Right lobe of liver (tissue), 4 donors: ENCODE results near the gene AP3D1.

Source experiments
- POLR2A ChIP-seq: fragments of 450-650 bp; IDR thresholded peaks from one replicate; pipeline ENCODE4 v1.6.1; 2017; ENCODE audit warnings: antibody characterized with exemption, mild to moderate bottlenecking
- TF ChIP-seq, protein P1 (sequence below), 4 donors: fragments of 200-600 bp in 3 of 4; fragments of 450-650 bp in 1 of 4; IDR thresholded peaks; one replicate each; pipeline versions ENCODE4 v1.5.1 to v1.8.0; 2016 to 2022; ENCODE audit warnings: antibody characterized with exemption in 4 of 4, mild to moderate bottlenecking in 2 of 4
- donor health status: DM: no; HTN: no; CAD: no.
- donor health status: DM: no; HTN: no; CAD: no.
- donor health status: DM: no; HTN: yes; CAD: no.

GRCh38 chr19:2195361-2195760 is 44.0 kb upstream of the AP3D1 start:
- TF ChIP-seq, protein P1, sequence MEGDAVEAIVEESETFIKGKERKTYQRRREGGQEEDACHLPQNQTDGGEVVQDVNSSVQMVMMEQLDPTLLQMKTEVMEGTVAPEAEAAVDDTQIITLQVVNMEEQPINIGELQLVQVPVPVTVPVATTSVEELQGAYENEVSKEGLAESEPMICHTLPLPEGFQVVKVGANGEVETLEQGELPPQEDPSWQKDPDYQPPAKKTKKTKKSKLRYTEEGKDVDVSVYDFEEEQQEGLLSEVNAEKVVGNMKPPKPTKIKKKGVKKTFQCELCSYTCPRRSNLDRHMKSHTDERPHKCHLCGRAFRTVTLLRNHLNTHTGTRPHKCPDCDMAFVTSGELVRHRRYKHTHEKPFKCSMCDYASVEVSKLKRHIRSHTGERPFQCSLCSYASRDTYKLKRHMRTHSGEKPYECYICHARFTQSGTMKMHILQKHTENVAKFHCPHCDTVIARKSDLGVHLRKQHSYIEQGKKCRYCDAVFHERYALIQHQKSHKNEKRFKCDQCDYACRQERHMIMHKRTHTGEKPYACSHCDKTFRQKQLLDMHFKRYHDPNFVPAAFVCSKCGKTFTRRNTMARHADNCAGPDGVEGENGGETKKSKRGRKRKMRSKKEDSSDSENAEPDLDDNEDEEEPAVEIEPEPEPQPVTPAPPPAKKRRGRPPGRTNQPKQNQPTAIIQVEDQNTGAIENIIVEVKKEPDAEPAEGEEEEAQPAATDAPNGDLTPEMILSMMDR (IDR thresholded peaks at IDR 0.05): no peak
- no peak for TF ChIP-seq POLR2A
